HepG2 (cell line): Measurements from ENCODE around the gene HS3ST5. TPM values are rescaled to one million over a fixed set of nuclear protein-coding genes. Genes with fewer than 3 reads are reported as not detected.

Experiments
- ARHGAP35 ChIP-seq: sonication (generic); formaldehyde crosslinking; IDR thresholded peaks from 2 replicates; pipeline ENCODE4 v1.9.0; 2022; ENCODE audit warnings: mild to moderate bottlenecking, inconsistent platforms, moderate library complexity, missing genetic modification reagents, borderline replicate concordance
- ATF1 ChIP-seq: IDR thresholded peaks from 2 replicates; pipeline ENCODE4 v1.6.1; 2016; ENCODE audit warnings: mild to moderate bottlenecking, control low read depth
- GFI1 ChIP-seq: sonication (generic); formaldehyde crosslinking; IDR thresholded peaks from 2 replicates; pipeline ENCODE4 v1.5.0; 2020; ENCODE audit warnings: missing genetic modification reagents, mild to moderate bottlenecking, borderline replicate concordance
- GZF1 ChIP-seq: sonication (generic); formaldehyde crosslinking; IDR thresholded peaks from 2 replicates; pipeline ENCODE4 v1.5.1; 2020; ENCODE audit warnings: mild to moderate bottlenecking, missing genetic modification reagents
- MAFG ChIP-seq: sonication (generic); formaldehyde crosslinking; IDR thresholded peaks from 2 replicates; pipeline ENCODE4 v1.5.1; 2020; ENCODE audit warnings: mild to moderate bottlenecking, missing genetic modification reagents
- MED1 ChIP-seq: sonication (generic); formaldehyde crosslinking; IDR thresholded peaks from 2 replicates; pipeline ENCODE4 v1.4.0; 2020; ENCODE audit warnings: missing genetic modification reagents
- RARA ChIP-seq: IDR thresholded peaks from 2 replicates; pipeline ENCODE4 v1.6.1; 2016; ENCODE audit warnings: missing genetic modification reagents, missing compliant biosample characterization
- SCMH1 ChIP-seq: sonication (generic); formaldehyde crosslinking; IDR thresholded peaks from 2 replicates; pipeline ENCODE4 v1.9.0; 2021; ENCODE audit warnings: missing genetic modification reagents, mild to moderate bottlenecking, borderline replicate concordance
- SSRP1 ChIP-seq: IDR thresholded peaks from 2 replicates; pipeline ENCODE4 v1.6.1; 2016; ENCODE audit warnings: control low read depth
- TBL1XR1 ChIP-seq: fragments of 150-350 bp; IDR thresholded peaks from 2 replicates; pipeline ENCODE4 v1.6.1; 2014; ENCODE audit warnings: borderline replicate concordance, low read length; ENCODE audit not compliant: partially characterized antibody
- TCF7L2 ChIP-seq: IDR thresholded peaks from 2 replicates; pipeline ENCODE4 v1.6.1; 2011; ENCODE audit warnings: mild to moderate bottlenecking, low read depth, low read length, moderate library complexity
- TEAD2 ChIP-seq: sonication (generic); formaldehyde crosslinking; IDR thresholded peaks from 2 replicates; pipeline ENCODE4 v1.9.0; 2021; ENCODE audit warnings: missing genetic modification reagents
- ZEB1 ChIP-seq: IDR thresholded peaks from 2 replicates; pipeline ENCODE4 v1.6.1; 2012; ENCODE audit warnings: mild to moderate bottlenecking, low read depth, inconsistent platforms; ENCODE audit not compliant: insufficient replicate concordance
- ZMYM4 ChIP-seq: sonication (generic); formaldehyde crosslinking; IDR thresholded peaks from 2 replicates; pipeline ENCODE4 v1.8.1; 2023; ENCODE audit warnings: mild to moderate bottlenecking, missing genetic modification reagents
- ZNF562 ChIP-seq: sonication (generic); formaldehyde crosslinking; IDR thresholded peaks from 2 replicates; pipeline ENCODE4 v1.8.0; 2022; ENCODE audit warnings: missing genetic modification reagents, borderline replicate concordance
- ZNF572 ChIP-seq: sonication (generic); formaldehyde crosslinking; IDR thresholded peaks from 2 replicates; pipeline ENCODE4 v1.5.1; 2020; ENCODE audit warnings: mild to moderate bottlenecking, missing genetic modification reagents
- ZNF615 ChIP-seq: sonication (generic); formaldehyde crosslinking; IDR thresholded peaks from 2 replicates; pipeline ENCODE4 v1.5.0; 2020; ENCODE audit warnings: mild to moderate bottlenecking, missing genetic modification reagents, borderline replicate concordance
- ZNF720 ChIP-seq: sonication (generic); formaldehyde crosslinking; IDR thresholded peaks from 2 replicates; pipeline ENCODE4 v1.4.0; 2020; ENCODE audit warnings: missing genetic modification reagents
- ZSCAN20 ChIP-seq: sonication (generic); formaldehyde crosslinking; IDR thresholded peaks from 2 replicates; pipeline ENCODE4 v1.4.0; 2020; ENCODE audit warnings: missing genetic modification reagents, mild to moderate bottlenecking, borderline replicate concordance
- ZSCAN21 ChIP-seq: sonication (generic); formaldehyde crosslinking; IDR thresholded peaks from 2 replicates; pipeline ENCODE4 v1.8.0; 2022; ENCODE audit warnings: mild to moderate bottlenecking, missing genetic modification reagents, moderate library complexity, borderline replicate concordance
- ZSCAN31 ChIP-seq: sonication (generic); formaldehyde crosslinking; IDR thresholded peaks from 2 replicates; pipeline ENCODE4 v1.5.0; 2020; ENCODE audit warnings: low read depth, mild to moderate bottlenecking, missing genetic modification reagents
- polyA plus RNA-seq, 8 experiments: library from polyadenylated mRNA; depleted of rRNA in 3 of 8; stranded (reverse) in 7 of 8; unstranded in 1 of 8; fragments of >200 nt; fragmentation: Illumina TruSeq in 4 of 8; extraction: Trizol in 4 of 8; gene quantifications; 2 replicates each; pipeline versions ENCODE4 v1.2.1 to v1.2.3, GENCODE V29; 2011 to 2016; ENCODE audit warnings: low read depth in 4 of 8, missing spikeins in 1 of 8, mixed read lengths in 1 of 8; ENCODE audit not compliant: insufficient read depth in 1 of 8
- total RNA-seq, 5 experiments: library from RNA; depleted of rRNA; stranded (reverse); fragments of >200 nt; fragmentation: Illumina TruSeq; extraction: Trizol; gene quantifications; 2 replicates each; pipeline ENCODE4 v1.2.3, GENCODE V29; 2016; ENCODE audit warnings: low read depth in 1 of 5
- TF ChIP-seq, protein P1 (sequence below), 2 experiments: IDR thresholded peaks; 2 replicates each; pipeline ENCODE4 v1.6.1; 2011 to 2012; ENCODE audit warnings: low read length in 2 of 2, borderline replicate concordance in 1 of 2, low read depth in 1 of 2, mild to moderate bottlenecking in 1 of 2, moderate library complexity in 1 of 2
- TF ChIP-seq, protein P2 (sequence below): IDR thresholded peaks from 2 replicates; pipeline ENCODE4 v1.6.1; 2012; ENCODE audit warnings: inconsistent platforms
- TF ChIP-seq, protein P3 (sequence below): sonication (generic); formaldehyde crosslinking; IDR thresholded peaks from 2 replicates; pipeline ENCODE4 v1.8.1; 2023; ENCODE audit warnings: missing genetic modification reagents, inconsistent platforms, borderline replicate concordance

The HS3ST5 gene
- total and polyA plus RNA-seq, 2 of the 13 experiments (the other 11 are each of a cell fraction or from before 2014, with no cell fraction given): 1.1 to 1.6 TPM

DNA sequence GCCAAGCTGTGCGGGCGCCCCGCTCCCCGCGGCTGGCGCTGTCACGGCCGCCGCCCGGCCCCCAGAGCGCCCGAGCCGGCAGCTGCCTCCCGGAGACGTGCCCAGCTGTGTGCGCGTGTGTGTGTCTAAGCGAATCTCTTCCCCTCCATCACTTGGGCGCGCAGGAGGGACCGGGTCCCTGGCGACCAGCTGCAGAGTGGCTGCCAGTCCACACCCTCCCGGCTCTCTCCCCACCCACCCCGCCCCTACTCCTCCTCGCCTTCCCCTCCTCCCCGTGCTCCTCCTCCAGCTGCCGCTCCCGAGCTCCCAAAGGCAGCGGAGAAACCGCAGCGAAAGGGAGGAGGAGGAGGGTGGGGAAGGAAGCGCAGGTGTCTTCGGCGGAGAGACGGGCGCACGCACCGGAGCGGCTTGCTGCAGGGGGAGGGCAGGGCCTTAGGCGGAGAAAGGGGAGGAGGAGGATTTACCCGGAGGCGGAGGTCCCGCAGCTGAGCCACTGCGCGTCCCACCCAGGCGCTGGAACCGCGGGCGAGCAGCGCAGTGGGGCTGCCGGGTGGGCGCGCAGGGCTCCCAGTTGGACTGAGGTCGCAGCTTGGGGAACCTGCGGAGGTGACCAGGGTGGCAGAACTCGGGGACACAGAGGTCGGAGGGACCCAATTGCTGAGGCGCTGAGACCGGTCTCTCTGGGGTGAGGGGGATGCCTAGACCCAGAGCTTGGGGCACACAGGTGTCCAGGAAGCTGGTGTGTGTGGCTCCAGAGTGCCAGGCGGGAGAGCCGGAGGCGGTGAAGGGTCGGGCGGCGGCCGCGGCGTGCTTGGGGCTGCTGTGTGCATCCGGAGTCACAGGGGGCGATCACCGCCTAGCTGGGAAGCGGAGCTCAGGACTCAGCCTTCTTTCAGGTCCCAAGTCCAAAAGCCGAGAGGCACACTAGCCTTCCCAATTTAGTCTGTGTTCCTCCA is at the start of gene HS3ST5 (continued):
- TF ChIP-seq, protein P1, sequence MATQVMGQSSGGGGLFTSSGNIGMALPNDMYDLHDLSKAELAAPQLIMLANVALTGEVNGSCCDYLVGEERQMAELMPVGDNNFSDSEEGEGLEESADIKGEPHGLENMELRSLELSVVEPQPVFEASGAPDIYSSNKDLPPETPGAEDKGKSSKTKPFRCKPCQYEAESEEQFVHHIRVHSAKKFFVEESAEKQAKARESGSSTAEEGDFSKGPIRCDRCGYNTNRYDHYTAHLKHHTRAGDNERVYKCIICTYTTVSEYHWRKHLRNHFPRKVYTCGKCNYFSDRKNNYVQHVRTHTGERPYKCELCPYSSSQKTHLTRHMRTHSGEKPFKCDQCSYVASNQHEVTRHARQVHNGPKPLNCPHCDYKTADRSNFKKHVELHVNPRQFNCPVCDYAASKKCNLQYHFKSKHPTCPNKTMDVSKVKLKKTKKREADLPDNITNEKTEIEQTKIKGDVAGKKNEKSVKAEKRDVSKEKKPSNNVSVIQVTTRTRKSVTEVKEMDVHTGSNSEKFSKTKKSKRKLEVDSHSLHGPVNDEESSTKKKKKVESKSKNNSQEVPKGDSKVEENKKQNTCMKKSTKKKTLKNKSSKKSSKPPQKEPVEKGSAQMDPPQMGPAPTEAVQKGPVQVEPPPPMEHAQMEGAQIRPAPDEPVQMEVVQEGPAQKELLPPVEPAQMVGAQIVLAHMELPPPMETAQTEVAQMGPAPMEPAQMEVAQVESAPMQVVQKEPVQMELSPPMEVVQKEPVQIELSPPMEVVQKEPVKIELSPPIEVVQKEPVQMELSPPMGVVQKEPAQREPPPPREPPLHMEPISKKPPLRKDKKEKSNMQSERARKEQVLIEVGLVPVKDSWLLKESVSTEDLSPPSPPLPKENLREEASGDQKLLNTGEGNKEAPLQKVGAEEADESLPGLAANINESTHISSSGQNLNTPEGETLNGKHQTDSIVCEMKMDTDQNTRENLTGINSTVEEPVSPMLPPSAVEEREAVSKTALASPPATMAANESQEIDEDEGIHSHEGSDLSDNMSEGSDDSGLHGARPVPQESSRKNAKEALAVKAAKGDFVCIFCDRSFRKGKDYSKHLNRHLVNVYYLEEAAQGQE (IDR thresholded peaks at IDR 0.05; ENCODE audit: borderline replicate concordance in 1 of 2, low read depth in 1 of 2, low read length in 2 of 2): no peak
- TF ChIP-seq, protein P2, sequence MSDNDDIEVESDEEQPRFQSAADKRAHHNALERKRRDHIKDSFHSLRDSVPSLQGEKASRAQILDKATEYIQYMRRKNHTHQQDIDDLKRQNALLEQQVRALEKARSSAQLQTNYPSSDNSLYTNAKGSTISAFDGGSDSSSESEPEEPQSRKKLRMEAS: peak; percentile 41; the same call in 1 of the 2 replicates
- no peak for TF ChIP-seq TEAD2 (CRISPR knock-in tag)
- no peak for TF ChIP-seq GZF1 (CRISPR knock-in tag)
- TF ChIP-seq MED1: peak; percentile 61
- TF ChIP-seq ZSCAN20 (CRISPR knock-in tag): no peak
- TF ChIP-seq, protein P3, sequence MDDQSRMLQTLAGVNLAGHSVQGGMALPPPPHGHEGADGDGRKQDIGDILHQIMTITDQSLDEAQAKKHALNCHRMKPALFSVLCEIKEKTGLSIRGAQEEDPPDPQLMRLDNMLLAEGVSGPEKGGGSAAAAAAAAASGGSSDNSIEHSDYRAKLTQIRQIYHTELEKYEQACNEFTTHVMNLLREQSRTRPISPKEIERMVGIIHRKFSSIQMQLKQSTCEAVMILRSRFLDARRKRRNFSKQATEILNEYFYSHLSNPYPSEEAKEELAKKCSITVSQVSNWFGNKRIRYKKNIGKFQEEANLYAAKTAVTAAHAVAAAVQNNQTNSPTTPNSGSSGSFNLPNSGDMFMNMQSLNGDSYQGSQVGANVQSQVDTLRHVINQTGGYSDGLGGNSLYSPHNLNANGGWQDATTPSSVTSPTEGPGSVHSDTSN (CRISPR knock-in tag): no peak
- TF ChIP-seq TCF7L2: no peak
- 0 out of 2 replicates have a peak, but pooled peaks have one; percentile 19 for TF ChIP-seq GFI1 (CRISPR knock-in tag)
- TF ChIP-seq ZNF615 (CRISPR knock-in tag): no peak
- no peak for TF ChIP-seq ZNF562 (CRISPR knock-in tag)
- TF ChIP-seq ZMYM4 (CRISPR knock-in tag): peak; percentile 70; the same call in 1 of the 2 replicates
- TF ChIP-seq ARHGAP35 (CRISPR knock-in tag): no peak; the same call in 1 of the 2 replicates
- no peak for TF ChIP-seq ATF1 (CRISPR knock-in tag)
- no peak; the same call in 1 of the 2 replicates for TF ChIP-seq ZSCAN31 (CRISPR knock-in tag)
- TF ChIP-seq RARA (CRISPR knock-in tag): peak; percentile 48
- no peak for TF ChIP-seq ZEB1
- no peak for TF ChIP-seq ZNF572
- no peak for TF ChIP-seq ZNF720
- TF ChIP-seq SSRP1 (CRISPR knock-in tag): no peak
- no peak for TF ChIP-seq SCMH1 (CRISPR knock-in tag)
- TF ChIP-seq TBL1XR1: no peak
- no peak for TF ChIP-seq MAFG (CRISPR knock-in tag)
- TF ChIP-seq ZSCAN21 (CRISPR knock-in tag): no peak
